Activated CD8-positive, alpha-beta memory T cell treated with anti-CD3 and anti-CD28 coated beads, Interleukin-2, amount 50 U/mL, for 4 hours (primary cell): ENCODE data around the gene PSMD14.
"Not testable (repeated sequence)": the region's sequence is repeated elsewhere in the genome, so short reads cannot be mapped to it uniquely, and the experiment has no call there.

Experiments used
- DNase-seq: peaks from one replicate; pipeline ENCODE4 v3.0.0-alpha.2; 2020

The PSMD14 gene

GRCh38 chr2:161339532-161339931, 31.3 kb downstream of the PSMD14 start:
- not testable (repeated sequence) for DNase-seq

DNA sequence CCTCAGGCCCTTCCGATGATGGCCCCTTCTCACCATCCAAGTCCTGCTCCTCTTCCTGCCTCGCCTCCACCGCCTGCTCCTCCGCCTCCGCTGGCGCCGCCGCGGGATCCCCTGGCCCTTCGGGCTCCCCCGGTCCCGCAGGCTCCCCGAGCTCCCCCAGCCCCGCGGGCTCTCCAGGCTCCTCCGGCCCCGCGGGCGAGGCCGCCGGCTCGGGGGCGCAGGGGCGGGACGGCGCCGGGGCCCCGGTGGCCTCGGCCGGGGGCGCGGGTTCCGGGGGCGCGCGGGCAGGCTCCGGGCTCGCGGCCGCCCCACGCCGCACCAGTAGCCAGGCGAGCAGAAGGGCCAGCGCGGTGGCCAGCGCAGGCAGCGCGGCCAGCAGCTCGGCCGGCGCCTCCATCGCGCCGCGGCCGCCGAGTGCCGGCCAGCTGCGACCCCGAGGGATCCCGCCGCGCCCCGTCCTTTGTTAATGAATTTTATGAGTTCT, 32.7 kb downstream of the PSMD14 start:
- not testable (repeated sequence) for DNase-seq

DNA sequence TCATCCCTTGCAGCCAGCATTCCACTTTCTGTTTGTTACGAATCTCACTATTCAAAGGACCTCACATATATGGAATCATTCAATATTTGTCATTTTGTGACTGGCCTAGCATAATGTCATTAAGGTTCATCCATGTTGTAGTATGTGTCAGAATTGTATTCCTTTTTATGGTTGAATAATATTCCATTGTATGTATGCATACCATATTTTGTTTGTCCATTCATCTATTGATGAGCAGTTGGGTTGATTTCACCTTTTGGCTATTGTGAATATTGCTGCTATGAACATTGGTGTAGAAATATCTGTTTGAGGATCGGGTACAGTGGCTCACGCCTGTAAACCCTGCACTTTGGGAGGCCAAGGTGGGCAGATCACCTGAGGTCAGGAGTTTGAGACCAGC, 35.0 kb downstream of the PSMD14 start:
- DNase-seq, result no peak

- DNase-seq, result no peak
Measured at GRCh38 chr2:161344692-161345091, 36.5 kb downstream of the PSMD14 start.

DNA sequence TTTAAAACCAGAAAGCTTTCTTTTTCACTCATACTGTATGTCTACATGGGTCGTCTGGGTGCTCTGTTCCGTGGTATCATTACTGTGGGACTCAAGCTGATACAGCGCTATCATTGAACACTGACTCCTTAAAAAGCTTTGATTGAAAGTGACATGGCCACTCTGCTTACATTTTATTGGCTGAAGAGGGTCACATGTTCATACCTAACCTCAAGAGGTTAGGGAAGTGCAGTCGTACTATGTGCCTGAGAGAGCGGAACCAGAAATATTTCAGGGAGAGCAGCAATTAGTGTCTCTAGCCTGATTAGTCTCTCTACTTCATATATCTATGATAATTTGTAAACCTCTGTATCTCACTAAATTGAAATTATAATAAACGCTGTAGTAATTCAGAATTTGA, 43.5 kb downstream of the PSMD14 start:
- no peak for DNase-seq

- DNase-seq, result no peak
Measured at GRCh38 chr2:161352719-161353118, 44.5 kb downstream of the PSMD14 start.

- DNase-seq, result no peak
Measured at GRCh38 chr2:161353543-161353942, 45.3 kb downstream of the PSMD14 start.

DNA sequence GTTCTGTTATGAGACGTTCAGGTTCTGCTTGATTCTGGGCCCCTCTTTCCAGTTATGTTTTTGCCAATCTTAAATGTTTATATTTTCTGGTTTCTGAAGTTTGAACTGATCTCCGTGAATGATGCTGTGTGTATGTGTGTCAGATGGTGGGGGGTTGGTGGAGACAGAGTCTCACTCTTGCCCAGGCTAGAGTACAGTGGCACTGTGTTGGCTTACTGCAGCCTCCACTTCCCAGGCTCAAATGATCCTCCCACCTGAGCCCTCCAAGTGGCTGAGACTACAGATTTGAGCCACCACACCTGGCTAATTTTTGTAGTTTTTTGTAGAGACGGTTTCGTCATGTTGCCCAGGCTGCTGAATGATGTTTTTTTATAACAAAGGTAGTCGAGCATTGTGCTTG, 45.9 kb downstream of the PSMD14 start:
- no peak for DNase-seq

- no peak for DNase-seq
Measured at GRCh38 chr2:161355106-161355505, 46.9 kb downstream of the PSMD14 start.

DNA sequence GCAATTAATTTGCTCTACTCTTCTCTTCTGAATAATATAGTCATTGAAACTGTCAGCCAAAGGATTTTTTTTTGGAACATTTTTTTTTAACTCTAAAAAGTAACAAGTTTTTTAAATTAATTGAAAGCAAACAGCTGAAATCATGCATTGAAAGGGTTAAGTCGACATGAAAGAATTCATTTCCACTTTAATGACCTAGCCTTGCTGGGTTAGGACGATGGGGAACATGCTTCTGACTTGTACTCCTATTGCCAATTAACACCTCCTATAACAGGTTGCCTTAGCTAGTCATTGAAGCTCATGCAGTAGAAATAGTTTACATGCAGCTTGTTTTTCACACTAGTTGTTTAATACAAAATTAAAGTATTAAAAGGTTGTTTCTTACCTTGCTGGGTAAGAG, 47.8 kb downstream of the PSMD14 start:
- DNase-seq, result no peak

- DNase-seq, result no peak
Measured at GRCh38 chr2:161357097-161357496, 48.9 kb downstream of the PSMD14 start.

DNA sequence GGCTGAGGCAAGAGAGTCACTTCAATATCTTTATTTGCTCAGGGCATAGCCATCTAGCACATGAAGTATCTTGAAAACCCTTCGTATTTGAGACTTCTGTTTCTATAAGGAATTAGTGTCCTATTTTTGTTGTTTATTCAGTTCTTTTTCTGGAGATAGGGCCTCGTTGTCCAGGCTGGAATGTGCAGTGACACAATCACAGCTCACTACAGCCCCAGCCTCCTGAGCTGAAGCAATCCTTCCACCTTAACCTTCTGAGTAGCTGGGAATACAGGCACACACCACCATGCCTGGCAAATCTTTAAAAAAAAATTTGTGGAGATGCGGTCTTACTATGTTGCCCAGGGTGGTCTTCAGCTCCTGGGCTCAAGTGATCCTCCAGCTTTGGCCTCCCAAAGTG, 50.6 kb downstream of the PSMD14 start:
- DNase-seq, result no peak

DNA sequence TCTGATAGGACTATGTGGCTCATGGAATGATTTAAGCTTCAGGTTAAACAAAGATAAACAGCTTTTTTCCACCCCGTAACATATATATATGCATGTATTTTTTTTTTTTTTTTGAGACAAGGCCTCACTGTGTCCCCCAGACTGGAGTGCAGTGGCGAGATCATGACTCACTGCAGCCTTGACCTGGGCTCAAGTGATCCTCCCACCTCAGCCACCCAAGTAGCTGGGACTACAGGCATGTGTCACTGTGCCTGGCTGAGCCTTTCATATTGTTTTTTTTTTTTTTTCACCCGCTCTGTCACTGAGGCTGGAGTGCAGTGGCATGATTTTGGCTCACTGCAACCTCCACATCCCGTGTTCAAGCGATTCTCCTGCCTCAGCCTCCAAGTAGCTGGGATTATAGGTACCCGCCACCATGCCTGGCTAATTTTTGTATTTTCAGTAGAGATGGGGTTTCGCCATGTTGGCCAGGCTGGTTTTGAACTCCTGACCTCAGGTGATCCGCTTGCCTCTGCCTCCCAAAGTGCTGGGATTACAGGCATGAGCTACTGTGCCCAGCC, 52.0 kb downstream of the PSMD14 start:
- DNase-seq, result not testable (repeated sequence)

DNA sequence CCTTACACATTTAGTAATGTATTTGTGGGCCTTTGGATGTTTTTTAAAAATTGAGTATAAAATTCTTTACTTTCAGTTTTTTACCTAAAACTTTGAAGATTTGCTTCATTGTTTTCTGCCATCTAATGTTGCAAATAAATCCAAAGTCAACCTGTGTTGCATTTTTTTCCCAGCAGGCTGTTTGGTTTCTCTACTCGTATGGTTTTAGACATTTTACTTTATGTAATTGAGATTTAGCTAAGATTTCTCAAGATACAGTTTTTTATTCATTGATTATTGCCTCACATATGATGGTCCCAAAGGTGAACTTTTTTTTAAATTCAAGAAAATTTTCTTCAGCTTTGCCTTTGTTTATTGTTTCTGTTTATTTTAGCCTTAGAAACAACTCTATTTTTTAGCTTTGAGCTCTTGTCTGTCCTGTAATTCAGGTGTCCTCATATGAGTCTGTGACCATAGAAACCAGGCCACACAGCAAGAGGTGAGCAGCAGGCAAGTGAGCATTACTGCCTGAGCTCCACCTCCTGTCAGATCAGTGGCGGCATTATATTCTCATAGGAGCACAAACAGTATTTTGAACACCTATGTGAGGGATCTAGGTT, 54.4 kb downstream of the PSMD14 start:
- no peak for DNase-seq

GRCh38 chr2:161367675-161368074, 59.5 kb downstream of the PSMD14 start:
- no peak for DNase-seq

DNA sequence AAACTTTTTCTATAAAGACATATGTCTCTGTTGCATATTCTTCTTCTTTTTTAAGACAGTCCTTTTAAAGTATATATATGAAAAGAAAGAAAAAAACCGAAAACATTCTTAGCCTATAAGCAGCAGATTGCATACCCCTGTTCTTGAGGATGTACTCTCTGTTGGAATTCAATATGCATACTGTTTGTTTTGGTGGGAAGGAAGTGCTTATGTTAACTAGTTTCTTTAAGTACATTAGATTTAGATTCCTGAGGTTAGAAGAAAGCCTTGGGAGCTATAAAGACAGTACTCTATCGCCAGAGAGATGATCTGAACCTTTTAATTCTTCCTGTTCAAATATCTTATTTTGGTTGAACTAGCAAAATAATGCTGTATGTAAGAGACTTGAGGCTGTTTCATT, 61.1 kb downstream of the PSMD14 start:
- no peak for DNase-seq

GRCh38 chr2:161370981-161371380, 62.8 kb downstream of the PSMD14 start:
- DNase-seq, result no peak

DNA sequence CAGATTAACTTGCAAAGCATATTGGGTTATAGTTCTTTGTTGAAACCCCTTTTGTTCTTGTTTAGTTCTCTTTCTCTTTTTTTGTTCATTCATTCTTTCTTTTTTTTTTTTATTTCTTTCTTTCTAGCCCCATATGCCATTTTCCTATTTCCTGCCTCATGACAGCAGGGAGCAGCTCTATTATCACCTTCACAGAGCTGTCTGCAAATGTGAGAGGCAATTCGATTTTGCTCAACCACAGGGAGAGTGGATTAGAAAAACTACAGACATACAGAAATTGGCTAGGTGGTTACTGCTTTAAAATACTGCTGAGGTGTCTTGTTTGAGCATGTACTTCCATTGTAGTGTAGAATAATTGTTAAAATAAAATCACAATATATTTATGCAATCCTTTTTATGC, 63.6 kb downstream of the PSMD14 start:
- DNase-seq, result no peak

DNA sequence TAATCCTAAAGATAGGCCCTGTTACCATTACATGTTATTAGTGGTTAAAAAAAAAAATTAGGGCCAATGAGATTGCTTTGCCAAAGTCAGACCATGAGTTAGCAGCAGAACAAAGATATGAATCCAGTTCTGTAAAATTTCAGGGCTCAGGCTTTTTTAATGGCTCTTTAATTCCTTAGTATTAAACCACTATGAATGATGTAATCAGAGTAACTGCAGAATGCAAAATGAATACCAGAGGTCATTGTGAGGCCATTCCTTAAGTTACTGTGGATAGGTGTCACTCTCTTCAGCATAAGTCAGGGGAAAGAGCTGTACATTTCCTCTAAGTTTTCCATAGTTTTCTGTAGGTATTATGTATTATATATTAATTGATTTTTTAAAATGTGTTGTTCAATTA, 65.7 kb downstream of the PSMD14 start:
- no peak for DNase-seq

GRCh38 chr2:161374446-161374845, 66.2 kb downstream of the PSMD14 start:
- no peak for DNase-seq

GRCh38 chr2:161379740-161380139, 71.5 kb downstream of the PSMD14 start:
- no peak for DNase-seq

- DNase-seq, result no peak
Measured at GRCh38 chr2:161381546-161381945, 73.3 kb downstream of the PSMD14 start.

DNA sequence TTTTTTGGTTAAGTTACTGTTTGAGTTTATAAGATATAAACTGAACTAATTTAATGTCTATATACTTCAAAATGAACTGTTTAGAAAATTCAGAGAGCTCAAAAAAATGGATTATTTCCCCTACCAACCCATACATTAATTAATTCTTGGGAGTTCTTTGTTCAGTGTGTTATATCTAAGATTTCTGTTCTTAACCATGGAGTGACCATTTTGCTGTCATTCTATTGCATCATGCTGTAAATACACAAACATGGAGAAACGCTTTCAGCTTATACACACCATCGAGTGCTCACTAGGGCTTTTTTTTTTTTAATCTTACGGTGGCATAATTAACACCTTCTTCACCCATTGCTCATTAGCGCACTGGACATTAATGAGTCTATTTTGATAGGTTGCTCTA, 74.5 kb downstream of the PSMD14 start:
- no peak for DNase-seq

DNA sequence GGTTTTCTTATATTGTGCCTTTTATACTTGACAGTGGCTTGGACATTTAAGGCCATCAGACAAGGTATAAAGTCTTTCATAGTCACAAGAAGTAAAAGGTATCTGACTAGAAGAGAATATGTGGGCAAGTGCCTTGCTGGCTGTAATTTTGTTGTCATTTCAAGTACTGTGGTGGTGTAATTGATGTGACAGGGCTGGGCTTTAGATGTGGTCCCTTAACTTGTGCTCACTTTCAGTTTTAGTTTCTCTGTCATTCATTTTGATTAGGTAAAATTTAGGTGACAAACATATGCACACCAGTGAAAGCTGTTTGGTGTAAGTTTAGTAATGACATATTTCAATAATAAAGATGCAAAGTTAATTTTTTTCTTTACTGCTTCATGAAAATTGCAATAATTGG, 76.6 kb downstream of the PSMD14 start:
- no peak for DNase-seq

GRCh38 chr2:161386228-161386824, 78.1 kb downstream of the PSMD14 start:
- DNase-seq, result no peak
